ENCODE data around the gene COL8A1. TPM values are rescaled to one million over a fixed set of nuclear protein-coding genes. Genes with fewer than 3 reads are reported as not detected.

The COL8A1 gene
- total RNA-seq, 1 donor = not detected

- no peaks in the 10 kb centered on the region for H3K4me1 ChIP-seq (ENCODE audit: insufficient read depth, low read length)
- H3K27me3 ChIP-seq (ENCODE audit: insufficient read depth, low read length) = no peaks in the 10 kb centered on the region
- no peak overlapping the region for H3K4me3 ChIP-seq (ENCODE audit: low read length)
- no peaks in the 10 kb centered on the region for H3K9me3 ChIP-seq (ENCODE audit: low read depth, low read length)
Measured at GRCh38 chr3:99648101-99648500, 9.7 kb downstream of the COL8A1 start.

GRCh38 chr3:99648516-99648915 is 10.1 kb downstream of the COL8A1 start:
- Histone ChIP-seq H3K4me1 (ENCODE audit: insufficient read depth, low read length) (no peaks in the 10 kb centered on the region), H3K4me3 (ENCODE audit: low read length) (no peak overlapping the region), H3K27me3 (ENCODE audit: insufficient read depth, low read length) (no peaks in the 10 kb centered on the region), H3K9me3 (ENCODE audit: low read depth, low read length) (no peaks in the 10 kb centered on the region)

DNA sequence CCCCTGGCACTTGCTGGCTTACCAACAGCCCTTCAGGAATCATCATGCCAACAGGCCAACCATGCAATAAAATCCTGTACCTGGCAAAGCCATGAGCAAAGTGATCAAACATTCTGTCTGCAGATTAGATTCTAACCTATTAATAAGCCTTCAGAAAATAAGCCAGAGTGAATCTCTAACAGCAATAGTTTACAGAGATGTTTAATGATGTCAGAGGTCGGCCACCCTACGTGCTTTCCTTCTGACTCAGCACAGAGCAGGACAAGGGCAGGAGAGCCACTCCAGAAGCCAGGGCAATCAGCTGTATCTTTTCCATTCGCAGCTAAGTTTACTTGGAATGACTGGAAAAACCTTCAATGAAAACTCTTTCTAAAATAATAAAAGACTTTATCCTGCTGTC is 13.1 kb downstream of the COL8A1 start:
- Histone ChIP-seq H3K4me1 (ENCODE audit: insufficient read depth, low read length) (no peaks in the 10 kb centered on the region), H3K27me3 (ENCODE audit: insufficient read depth, low read length) (no peaks in the 10 kb centered on the region), H3K4me3 (ENCODE audit: low read length) (no peak overlapping the region), H3K9me3 (ENCODE audit: low read depth, low read length) (no peaks in the 10 kb centered on the region)

DNA sequence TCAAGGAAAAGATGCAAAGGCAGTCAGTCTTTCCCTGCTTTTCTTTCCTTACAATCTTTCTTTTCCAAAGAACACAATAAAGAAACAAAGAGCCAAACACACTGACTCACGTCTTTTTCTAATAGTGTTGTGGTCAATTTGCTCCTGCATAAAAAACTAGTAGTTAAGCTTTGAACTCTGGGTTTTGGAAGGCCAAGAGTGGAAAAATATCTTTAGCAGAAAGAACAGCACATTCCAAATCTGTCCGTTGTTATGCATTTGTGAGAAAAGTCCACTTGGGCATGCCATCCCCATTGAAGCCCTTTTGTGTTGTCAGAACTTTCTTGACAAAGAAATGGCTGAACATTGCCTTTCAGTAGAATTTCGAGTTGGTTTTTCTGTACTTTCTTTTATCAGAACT is 18.2 kb downstream of the COL8A1 start:
- H3K9me3 ChIP-seq (ENCODE audit: low read depth, low read length) = no peaks in the 10 kb centered on the region
- H3K4me3 ChIP-seq (ENCODE audit: low read length) = no peak overlapping the region
- no peaks in the 10 kb centered on the region for H3K27me3 ChIP-seq (ENCODE audit: insufficient read depth, low read length)
- no peaks in the 10 kb centered on the region for H3K4me1 ChIP-seq (ENCODE audit: insufficient read depth, low read length)

- Histone ChIP-seq H3K4me1 (ENCODE audit: insufficient read depth, low read length) (no peaks in the 10 kb centered on the region), H3K27me3 (ENCODE audit: insufficient read depth, low read length) (no peaks in the 10 kb centered on the region), H3K4me3 (ENCODE audit: low read length) (no peak overlapping the region), H3K9me3 (ENCODE audit: low read depth, low read length) (no peaks in the 10 kb centered on the region)
Measured at GRCh38 chr3:99658274-99658673, 19.9 kb downstream of the COL8A1 start.

DNA sequence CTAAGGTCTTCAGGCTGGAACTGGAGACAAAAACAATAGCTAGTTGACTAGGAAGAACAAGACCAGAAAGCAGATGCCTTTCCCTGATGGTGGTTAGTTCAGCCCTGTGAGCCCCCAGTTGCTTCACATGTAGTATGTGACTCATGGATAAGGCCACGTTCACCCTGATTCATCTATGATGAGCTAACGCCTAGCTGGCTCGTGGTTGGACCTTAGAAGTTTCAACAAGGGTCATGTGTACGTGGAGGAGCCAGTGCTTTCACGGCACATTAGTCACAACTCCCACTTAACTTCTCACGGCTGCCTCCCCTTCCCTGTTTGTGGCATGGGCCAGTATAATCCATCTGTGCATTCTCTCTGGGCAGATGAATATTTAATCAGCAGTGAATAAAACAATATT is 20.6 kb downstream of the COL8A1 start:
- H3K4me1 ChIP-seq (ENCODE audit: insufficient read depth, low read length) = no peaks in the 10 kb centered on the region
- no peaks in the 10 kb centered on the region for H3K9me3 ChIP-seq (ENCODE audit: low read depth, low read length)
- H3K27me3 ChIP-seq (ENCODE audit: insufficient read depth, low read length) = no peaks in the 10 kb centered on the region
- no peak overlapping the region for H3K4me3 ChIP-seq (ENCODE audit: low read length)

DNA sequence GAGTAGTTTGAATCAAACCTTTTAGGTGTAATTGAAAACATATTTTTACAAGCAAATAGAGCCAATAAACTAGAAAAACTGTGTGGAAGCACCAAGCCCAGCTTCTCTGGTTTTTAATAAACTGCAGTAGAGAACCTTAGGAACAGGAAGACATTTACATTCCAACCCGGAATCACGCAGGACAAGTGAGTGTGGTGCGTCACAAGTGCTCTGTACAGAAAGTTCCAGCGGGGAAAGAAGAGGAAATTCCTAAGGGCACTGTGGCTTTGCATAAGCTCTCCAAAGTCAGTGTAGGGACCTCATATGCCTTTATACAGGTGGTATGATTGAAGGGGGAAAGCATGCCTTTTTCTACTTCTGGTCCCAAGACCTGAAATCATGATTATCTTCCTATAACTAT is 21.6 kb downstream of the COL8A1 start:
- no peaks in the 10 kb centered on the region for H3K4me1 ChIP-seq (ENCODE audit: insufficient read depth, low read length)
- H3K27me3 ChIP-seq (ENCODE audit: insufficient read depth, low read length) = no peaks in the 10 kb centered on the region
- no peaks in the 10 kb centered on the region for H3K9me3 ChIP-seq (ENCODE audit: low read depth, low read length)
- H3K4me3 ChIP-seq (ENCODE audit: low read length) = no peak overlapping the region

DNA sequence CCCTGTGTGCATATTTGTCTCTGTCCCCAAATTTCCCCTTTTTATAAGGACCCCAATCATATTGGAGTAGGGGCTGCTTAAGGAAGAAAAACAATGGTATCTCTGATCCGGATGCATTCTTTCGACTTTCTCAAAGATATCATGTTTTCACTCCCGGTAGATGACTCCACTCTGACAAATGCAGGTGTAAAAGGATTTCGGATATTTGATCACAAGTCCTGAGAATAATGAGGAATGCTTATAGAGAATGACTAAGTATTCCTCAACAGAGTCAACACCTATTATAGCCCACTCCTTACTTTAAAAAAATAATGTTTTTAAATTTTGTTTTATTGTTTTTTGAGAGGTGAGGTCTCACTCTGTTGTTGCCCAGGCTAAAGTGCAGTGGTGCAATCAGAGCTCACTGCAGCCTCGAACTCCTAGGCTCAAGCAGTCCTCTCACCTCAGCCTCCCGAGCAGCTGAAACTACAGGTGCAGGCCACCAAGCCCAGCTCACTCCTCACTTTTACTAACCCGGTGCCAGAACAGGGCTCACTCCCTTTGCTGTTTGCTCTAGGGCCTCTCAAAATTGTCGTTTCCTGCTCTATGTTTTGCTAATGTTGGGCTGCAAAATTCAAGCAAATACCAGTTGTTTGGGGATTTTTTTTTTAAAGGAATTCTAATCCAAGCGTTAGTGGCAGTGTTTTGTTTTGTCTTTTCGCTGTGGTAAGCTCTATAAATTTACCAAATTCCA is 24.6 kb downstream of the COL8A1 start:
- H3K27me3 ChIP-seq (ENCODE audit: insufficient read depth, low read length) = no peaks in the 10 kb centered on the region

GRCh38 chr3:99663977-99664376 is 25.6 kb downstream of the COL8A1 start:
- H3K4me3 ChIP-seq (ENCODE audit: low read length) = no peak overlapping the region
- H3K4me1 ChIP-seq (ENCODE audit: insufficient read depth, low read length) = no peaks in the 10 kb centered on the region
- no peaks in the 10 kb centered on the region for H3K9me3 ChIP-seq (ENCODE audit: low read depth, low read length)
- H3K27me3 ChIP-seq (ENCODE audit: insufficient read depth, low read length) = no peaks in the 10 kb centered on the region

More for the DNA sequence above, 24.6 kb downstream of the COL8A1 start:
- no peaks in the 10 kb centered on the region for H3K9me3 ChIP-seq (ENCODE audit: low read depth, low read length)
- H3K4me1 ChIP-seq (ENCODE audit: insufficient read depth, low read length) = no peaks in the 10 kb centered on the region
- no peak overlapping the region for H3K4me3 ChIP-seq (ENCODE audit: low read length)

DNA sequence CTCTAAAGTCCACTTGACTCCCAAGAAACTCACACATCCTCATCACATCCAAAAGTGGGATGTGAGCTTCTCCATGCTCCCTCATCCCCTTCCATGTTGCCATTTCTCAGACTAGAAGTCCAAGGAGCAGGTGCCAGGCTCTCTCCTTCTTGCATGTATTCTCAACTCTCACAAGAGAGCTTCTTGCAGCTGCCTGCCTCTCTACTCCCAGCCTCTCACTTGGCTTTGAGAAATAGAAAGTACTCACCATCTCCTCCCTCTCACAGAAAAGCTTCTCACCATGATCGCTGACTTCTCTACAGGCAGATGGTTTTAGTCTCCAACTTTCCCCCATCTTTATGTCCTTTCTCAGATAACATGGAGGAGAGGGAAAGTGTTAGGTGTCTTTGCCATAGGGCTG is 26.6 kb downstream of the COL8A1 start:
- Histone ChIP-seq H3K9me3 (ENCODE audit: low read depth, low read length) (no peaks in the 10 kb centered on the region), H3K4me1 (ENCODE audit: insufficient read depth, low read length) (no peaks in the 10 kb centered on the region), H3K27me3 (ENCODE audit: insufficient read depth, low read length) (no peaks in the 10 kb centered on the region), H3K4me3 (ENCODE audit: low read length) (no peak overlapping the region)

- Histone ChIP-seq H3K9me3 (ENCODE audit: low read depth, low read length) (no peaks in the 10 kb centered on the region), H3K27me3 (ENCODE audit: insufficient read depth, low read length) (no peaks in the 10 kb centered on the region), H3K4me1 (ENCODE audit: insufficient read depth, low read length) (no peaks in the 10 kb centered on the region), H3K4me3 (ENCODE audit: low read length) (no peak overlapping the region)
Measured at GRCh38 chr3:99666201-99666600, 27.8 kb downstream of the COL8A1 start.

- no peaks in the 10 kb centered on the region for H3K9me3 ChIP-seq (ENCODE audit: low read depth, low read length)
- H3K4me3 ChIP-seq (ENCODE audit: low read length) = no peak overlapping the region
- H3K4me1 ChIP-seq (ENCODE audit: insufficient read depth, low read length) = no peaks in the 10 kb centered on the region
- no peaks in the 10 kb centered on the region for H3K27me3 ChIP-seq (ENCODE audit: insufficient read depth, low read length)
Measured at GRCh38 chr3:99668044-99668443, 29.6 kb downstream of the COL8A1 start.

- no peaks in the 10 kb centered on the region for H3K9me3 ChIP-seq (ENCODE audit: low read depth, low read length)
- no peaks in the 10 kb centered on the region for H3K4me1 ChIP-seq (ENCODE audit: insufficient read depth, low read length)
- no peak overlapping the region for H3K4me3 ChIP-seq (ENCODE audit: low read length)
- H3K27me3 ChIP-seq (ENCODE audit: insufficient read depth, low read length) = peaks cover 2% of the 10 kb centered on the region
Measured at GRCh38 chr3:99669879-99670555, 31.6 kb downstream of the COL8A1 start.

GRCh38 chr3:99670556-99670950 is 32.2 kb downstream of the COL8A1 start:
- Histone ChIP-seq H3K9me3 (ENCODE audit: low read depth, low read length) (no peaks in the 10 kb centered on the region), H3K4me1 (ENCODE audit: insufficient read depth, low read length) (no peaks in the 10 kb centered on the region), H3K27me3 (ENCODE audit: insufficient read depth, low read length) (peaks cover 2% of the 10 kb centered on the region), H3K4me3 (ENCODE audit: low read length) (no peak overlapping the region)

GRCh38 chr3:99674086-99674789 is 35.8 kb downstream of the COL8A1 start:
- no peaks in the 10 kb centered on the region for H3K4me1 ChIP-seq (ENCODE audit: insufficient read depth, low read length)
- H3K27me3 ChIP-seq (ENCODE audit: insufficient read depth, low read length) = peaks cover 2% of the 10 kb centered on the region
- H3K4me3 ChIP-seq (ENCODE audit: low read length) = no peak overlapping the region
- no peaks in the 10 kb centered on the region for H3K9me3 ChIP-seq (ENCODE audit: low read depth, low read length)

All from mononuclear cell (primary cell).